ENCODE results near the gene EDDM13. TPM values are rescaled to one million over a fixed set of nuclear protein-coding genes. Genes with fewer than 3 reads are reported as not detected.

Gene EDDM13
- total RNA-seq, 1 experiment from 2014 or later: not detected

Other genes with a start within 250 kb of the EDDM13 start
- 55.8 and 56.1 TPM in 2 replicates for gene ZNF787, start 151.5 kb upstream of the EDDM13 start, total RNA-seq (2014; rRNA removed; shearing (Covaris generic))
- gene ZNF444, start 131.5 kb upstream of the EDDM13 start, total RNA-seq (2014; rRNA removed; shearing (Covaris generic)): 30.2 and 36.6 TPM in 2 replicates
- not detected in 2 replicates for gene GALP, start 96.7 kb upstream of the EDDM13 start, total RNA-seq (2014; rRNA removed; shearing (Covaris generic))
- not detected in 2 replicates for gene ZSCAN5B, start 75.0 kb upstream of the EDDM13 start, total RNA-seq (2014; rRNA removed; shearing (Covaris generic))
- gene ZSCAN5C, start 70.5 kb upstream of the EDDM13 start, total RNA-seq (2014; rRNA removed; shearing (Covaris generic)): 0.37 TPM in 1 of 2 replicates, not detected in the other
- gene ZSCAN5A, start 42.1 kb downstream of the EDDM13 start, total RNA-seq (2014; rRNA removed; shearing (Covaris generic)): 12.1 and 17.6 TPM in 2 replicates
- 0.43 and 1.8 TPM in 2 replicates for gene ZNF582, start 120.8 kb downstream of the EDDM13 start, total RNA-seq (2014; rRNA removed; shearing (Covaris generic))
- gene ZNF583, start 131.6 kb downstream of the EDDM13 start, total RNA-seq (2014; rRNA removed; shearing (Covaris generic)): 2.1 and 5.2 TPM in 2 replicates
- 9.2 and 28.3 TPM in 2 replicates for gene ZNF667, start 204.6 kb downstream of the EDDM13 start, total RNA-seq (2014; rRNA removed; shearing (Covaris generic))
- 1.2 and 1.5 TPM in 2 replicates for gene ZNF471, start 235.1 kb downstream of the EDDM13 start, total RNA-seq (2014; rRNA removed; shearing (Covaris generic))

Measured in G401 (cell line).